Measurements from ENCODE around the gene TNK1. TPM values are rescaled to one million over a fixed set of nuclear protein-coding genes. Genes with fewer than 3 reads are reported as not detected.
A peak's percentile ranks its signal among the peaks of the same experiment; 100 is the strongest.

TNK1 gene
- total and polyA plus RNA-seq, 9 of the 15 experiments (the other 6 are each of a cell fraction or from before 2014, with no cell fraction given): 0.28 to 5.2 (median 2.1) TPM

- no peak for TF ChIP-seq CEBPZ (IDR thresholded peaks at IDR 0.05; ENCODE audit: borderline replicate concordance, low read depth, low read length)
Observed at GRCh38 chr17:7379134-7379533, 1.8 kb upstream of the TNK1 start (continued).

- H3K27me3 ChIP-seq (ENCODE audit: control insufficient read depth in 2 of 2, insufficient read depth in 2 of 2, low read length in 2 of 2): no peaks in the 10 kb centered on the region
- 62% methylated on average over 6 of the region's 7 CpGs for WGBS (ENCODE audit: insufficient coverage, low coverage, missing lambda C conversion rate)
- BruUV-seq (replicated peaks): no TSS peak
- peak overlapping the region; percentile 93 for H2AFZ ChIP-seq (ENCODE audit: low read depth, low read length)
- no peaks in the 10 kb centered on the region for H3K9me1 ChIP-seq (ENCODE audit: control insufficient read depth, insufficient read depth, low read length)
- ChIA-PET POLR2A (interaction anchor here (0.5 to 0.9 kb wide), 5 partner anchors 12 to 105 kb away, joined by 3 to 4 read pairs (median 3); no protein-coding TSS in a partner anchor), CTCF (ENCODE audit: low intra/inter-chr PET ratio) (no interaction called here)
- H3K27ac ChIP-seq (ENCODE audit: extremely low read depth, low read depth, low read length): no peak overlapping the region
- H4K20me1 ChIP-seq (replicated peaks; ENCODE audit: control insufficient read depth, insufficient read depth, low read length): no peaks in the 10 kb centered on the region
- intact Hi-C loops (cut with micrococcal nuclease): no loop called here
- H3K36me3 ChIP-seq (ENCODE audit: control insufficient read depth, insufficient read depth, low read length): no peaks in the 10 kb centered on the region
- peak overlapping the region; percentile 60 to 90; a peak in 2 of 4 replicates for H3K9ac ChIP-seq (ENCODE audit: insufficient read depth in 1 of 2, low read depth in 2 of 2, low read length in 2 of 2)
- ATAC-seq (peak; percentile 15; the same call in 2 of the 3 replicates), DNase-seq (ENCODE audit: extremely low read depth in 1 of 4, low spot score in 3 of 4) (no peak), FAIRE-seq (no peak)
- H3K9me3 ChIP-seq (replicated peaks; ENCODE audit: control insufficient read depth, insufficient read depth, low read depth, low read length): peaks cover 2% of the 10 kb centered on the region; the same call in 1 of the 2 replicates
- TF ChIP-seq NEUROD1 (IDR thresholded peaks at IDR 0.05; ENCODE audit: borderline replicate concordance, low read depth, low read length, partially characterized antibody): no peak
- TF ChIP-seq TEAD4 (IDR thresholded peaks at IDR 0.05; ENCODE audit: low read length): no peak
- TF ChIP-seq TEAD4 (CRISPR knock-in tag; IDR thresholded peaks at IDR 0.05; ENCODE audit: borderline replicate concordance): no peak
- TF ChIP-seq NFATC3 (IDR thresholded peaks at IDR 0.05): no peak
- no peak for TF ChIP-seq XRCC5 (IDR thresholded peaks at IDR 0.05; ENCODE audit: low read depth, low read length)
- no peak for TF ChIP-seq RUNX1 (IDR thresholded peaks at IDR 0.05; ENCODE audit: low read depth)
- no peak for TF ChIP-seq ZSCAN29 (IDR thresholded peaks at IDR 0.05)
- TF ChIP-seq NUFIP1 (IDR thresholded peaks at IDR 0.05; ENCODE audit: partially characterized antibody): no peak
- no peak for TF ChIP-seq ETS1 (conservative IDR thresholded peaks at IDR 0.05; ENCODE audit: control insufficient read depth, low read depth, low read length)
- no peak for TF ChIP-seq STAT5A (IDR thresholded peaks at IDR 0.05; ENCODE audit: borderline replicate concordance, low read length)
- TF ChIP-seq ZNF274 (IDR thresholded peaks at IDR 0.05; ENCODE audit: borderline replicate concordance, low read depth, low read length): no peak
- no peak for TF ChIP-seq ETV5 (CRISPR knock-in tag; IDR thresholded peaks at IDR 0.05; ENCODE audit: low read depth)
- no peak for TF ChIP-seq ETS2 (tag; IDR thresholded peaks at IDR 0.05; ENCODE audit: borderline replicate concordance, poor library complexity, severe bottlenecking)
- no peak for TF ChIP-seq FOSL1 (tag; conservative IDR thresholded peaks at IDR 0.05)
- in situ Hi-C loops (cut with MboI): no loop called here
- peak overlapping the region; percentile 52 for H3K4me3 ChIP-seq
- peaks cover 8 to 18% of the 10 kb centered on the region in 2 experiments; a peak in 4 of 5 replicates for H3K4me1 ChIP-seq (replicated peaks in 1 of 2; ENCODE audit: control insufficient read depth in 2 of 2, insufficient read depth in 2 of 2, low read length in 2 of 2)
- peak overlapping the region; percentile 68 for H3K4me2 ChIP-seq (ENCODE audit: insufficient read depth, low read length)
- no peaks in the 10 kb centered on the region; the same call in 2 of the 3 replicates for H3K79me2 ChIP-seq (ENCODE audit: control insufficient read depth, insufficient read depth, low read length)
Observed at GRCh38 chr17:7380321-7380720, 568 bp upstream of the TNK1 start.
